GM23338 (cell line): ENCODE data around the gene PALM. TPM values are rescaled to one million over a fixed set of nuclear protein-coding genes. Genes with fewer than 3 reads are reported as not detected.

Source experiments
- ATAC-seq: fragments of 200-7000 bp; cut with Tn5 transposase; 3 replicates; pipeline ENCODE4 v1.9.1; 2020
- DNase-seq: peaks from one replicate; pipeline ENCODE4 v3.0.0-alpha.2; 2015; ENCODE audit warnings: low spot score
- H2AFZ ChIP-seq: fragments of 200-600 bp; sonication (generic); 2 replicates; pipeline ENCODE4 v1.8.0; 2016; ENCODE audit warnings: antibody characterized with exemption, mild to moderate bottlenecking, moderate library complexity
- H3F3A ChIP-seq: fragments of 200-600 bp; sonication (generic); replicated peaks from 2 replicates; pipeline ENCODE4 v1.8.0; 2017; ENCODE audit warnings: antibody characterized with exemption, mixed run types, low read depth
- H3K27ac ChIP-seq: fragments of 200-600 bp; sonication (generic); 2 replicates; pipeline ENCODE4 v1.6.1; 2016; ENCODE audit warnings: low read depth
- H3K27me3 ChIP-seq: fragments of 200-600 bp; sonication (generic); 2 replicates; pipeline ENCODE4 v1.8.0; 2016; ENCODE audit warnings: mild to moderate bottlenecking, mixed run types, moderate library complexity; ENCODE audit not compliant: insufficient read depth
- H3K36me3 ChIP-seq: fragments of 200-600 bp; sonication (generic); 2 replicates; pipeline ENCODE4 v1.8.0; 2016; ENCODE audit warnings: mild to moderate bottlenecking; ENCODE audit not compliant: insufficient read depth
- H3K4me1 ChIP-seq: fragments of 200-600 bp; sonication (generic); 2 replicates; pipeline ENCODE4 v1.8.0; 2016; ENCODE audit warnings: mild to moderate bottlenecking, moderate library complexity; ENCODE audit not compliant: insufficient read depth
- H3K4me2 ChIP-seq: fragments of 200-600 bp; sonication (generic); 2 replicates; pipeline ENCODE4 v1.7.1; 2017; ENCODE audit warnings: mixed run types
- H3K4me3 ChIP-seq: fragments of 200-600 bp; sonication (generic); 2 replicates; pipeline ENCODE4 v1.6.1; 2016; ENCODE audit warnings: mixed run types
- H3K79me2 ChIP-seq: fragments of 200-600 bp; sonication (generic); replicated peaks from 2 replicates; pipeline ENCODE4 v1.8.0; 2017; ENCODE audit warnings: mild to moderate bottlenecking; ENCODE audit not compliant: insufficient read depth
- H3K9me2 ChIP-seq: fragments of 200-600 bp; sonication (generic); 2 replicates; pipeline ENCODE4 v1.8.0; 2017; ENCODE audit not compliant: insufficient read depth
- H4K20me1 ChIP-seq: fragments of 200-600 bp; sonication (generic); replicated peaks from 2 replicates; pipeline ENCODE4 v1.8.0; 2017; ENCODE audit warnings: mild to moderate bottlenecking; ENCODE audit not compliant: insufficient read depth
- H3K27ac Mint-ChIP-seq: 2 replicates; pipeline ENCODE4 v1.8.0; 2020; ENCODE audit warnings: inconsistent platforms, mild to moderate bottlenecking, moderate library complexity, mixed read lengths
- H3K27me3 Mint-ChIP-seq: 3 replicates; pipeline ENCODE4 v1.8.0; 2022; ENCODE audit warnings: low read depth, mild to moderate bottlenecking, moderate library complexity, mixed read lengths, inconsistent platforms; ENCODE audit not compliant: insufficient read depth, poor library complexity
- H3K36me3 Mint-ChIP-seq: 3 replicates; pipeline ENCODE4 v1.8.0; 2021; ENCODE audit warnings: low read depth, mild to moderate bottlenecking, inconsistent platforms, moderate library complexity, mixed read lengths
- H3K4me1 Mint-ChIP-seq: 3 replicates; pipeline ENCODE4 v1.8.0; 2020; ENCODE audit warnings: mild to moderate bottlenecking, inconsistent platforms, mixed read lengths
- H3K4me3 Mint-ChIP-seq: 3 replicates; pipeline ENCODE4 v1.8.0; 2021; ENCODE audit warnings: moderate library complexity, mild to moderate bottlenecking, inconsistent platforms, mixed read lengths
- H3K9me3 Mint-ChIP-seq: 3 replicates; pipeline ENCODE4 v1.8.0; 2020; ENCODE audit warnings: moderate library complexity, mild to moderate bottlenecking, inconsistent platforms, mixed read lengths
- CREB1 ChIP-seq: fragments of 250-450 bp; sonication (Bioruptor Pico); IDR thresholded peaks from 2 replicates; pipeline ENCODE4 v1.5.0; 2020; ENCODE audit warnings: low read depth, mild to moderate bottlenecking, moderate library complexity
- ETS1 ChIP-seq: IDR thresholded peaks from 2 replicates; pipeline ENCODE4 v1.6.1; 2016; ENCODE audit warnings: antibody characterized with exemption
- EZH2 ChIP-seq: fragments of 200-600 bp; sonication (generic); IDR thresholded peaks from one replicate; pipeline ENCODE4 v1.8.0; 2017; ENCODE audit warnings: antibody characterized with exemption, mild to moderate bottlenecking, low read depth; ENCODE audit not compliant: unreplicated experiment
- EZH2phosphoT487 ChIP-seq: fragments of 200-600 bp; sonication (generic); IDR thresholded peaks from one replicate; pipeline ENCODE4 v1.8.1; 2018; ENCODE audit warnings: antibody characterized with exemption; ENCODE audit not compliant: unreplicated experiment
- JUNB ChIP-seq: IDR thresholded peaks from one replicate; pipeline ENCODE4 v1.6.1; 2016; ENCODE audit warnings: antibody characterized with exemption; ENCODE audit not compliant: unreplicated experiment
- NANOG ChIP-seq: IDR thresholded peaks from 2 replicates; pipeline ENCODE4 v1.6.1; 2016; ENCODE audit warnings: antibody characterized with exemption, borderline replicate concordance
- POLR2AphosphoS5 ChIP-seq: IDR thresholded peaks from 2 replicates; pipeline ENCODE4 v1.6.1; 2016; ENCODE audit warnings: antibody characterized with exemption, low read depth
- REST ChIP-seq: IDR thresholded peaks from one replicate; pipeline ENCODE4 v1.6.1; 2018; ENCODE audit warnings: antibody characterized with exemption; ENCODE audit not compliant: unreplicated experiment
- STAT1 ChIP-seq: IDR thresholded peaks from one replicate; pipeline ENCODE4 v1.6.1; 2016; ENCODE audit warnings: antibody characterized with exemption; ENCODE audit not compliant: unreplicated experiment
- ZNF331 ChIP-seq: fragments of 250-450 bp; sonication (Bioruptor Pico); IDR thresholded peaks from 2 replicates; pipeline ENCODE4 v1.5.0; 2020; ENCODE audit warnings: low read depth, mild to moderate bottlenecking, moderate library complexity
- ZNF462 ChIP-seq: fragments of 250-450 bp; sonication (Bioruptor Pico); IDR thresholded peaks from 2 replicates; pipeline ENCODE4 v1.5.0; 2020; ENCODE audit warnings: mild to moderate bottlenecking, moderate library complexity
- polyA plus RNA-seq: library from polyadenylated mRNA; unstranded; fragments of >200 nt; fragmentation: Nextera tagmentation; extraction: Ambion mirVana; gene quantifications from 2 replicates; pipeline ENCODE4 v1.2.1, GENCODE V29; 2016
- total RNA-seq: library from RNA; depleted of rRNA; stranded (reverse); fragments of >200 nt; shearing (Covaris generic); gene quantifications from 2 replicates; pipeline ENCODE4 v1.2.3, GENCODE V29; 2014

The PALM gene
- total and polyA plus RNA-seq, 2 experiments from 2014 or later = 3.8 to 26.1 TPM

- Histone ChIP-seq H3F3A (peaks cover 22% of the 10 kb centered on the region; the same call in 1 of the 2 replicates), H3K4me2 (no peak overlapping the region), H3K9me2 (no peaks in the 10 kb centered on the region), H3K36me3 (no peaks in the 10 kb centered on the region), H3K27ac (no peak overlapping the region), H3K4me1 (peaks cover 27% of the 10 kb centered on the region), H3K79me2 (peaks cover 14% of the 10 kb centered on the region), H4K20me1 (no peaks in the 10 kb centered on the region), H2AFZ (no peak overlapping the region), H3K4me3 (no peak overlapping the region), H3K27me3 (no peaks in the 10 kb centered on the region)
- TF ChIP-seq REST (no peak), POLR2AphosphoS5 (no peak)
- H3K27me3 Mint-ChIP-seq = peaks cover 11% of the 10 kb centered on the region
- no peaks in the 10 kb centered on the region for H3K36me3 Mint-ChIP-seq
- ATAC-seq (no peak), DNase-seq (peak; percentile 49)
- no peaks in the 10 kb centered on the region for H3K9me3 Mint-ChIP-seq
- H3K4me3 Mint-ChIP-seq = no peak overlapping the region
- peaks cover 20% of the 10 kb centered on the region for H3K4me1 Mint-ChIP-seq
- no peak overlapping the region; the same call in 1 of the 2 replicates for H3K27ac Mint-ChIP-seq
Observed at GRCh38 chr19:778910-779653, 70.3 kb downstream of the PALM start.

GRCh38 chr19:780935-781334, 72.2 kb downstream of the PALM start:
- H3K36me3 ChIP-seq = no peaks in the 10 kb centered on the region
- Mint-ChIP-seq H3K27me3 (peaks cover 14% of the 10 kb centered on the region), H3K9me3 (no peaks in the 10 kb centered on the region), H3K4me1 (peaks cover 20% of the 10 kb centered on the region), H3K4me3 (no peak overlapping the region), H3K36me3 (no peaks in the 10 kb centered on the region), H3K27ac (no peak overlapping the region)
- H2AFZ ChIP-seq = no peak overlapping the region
- H3K27me3 ChIP-seq = no peaks in the 10 kb centered on the region
- H3K4me1 ChIP-seq = peaks cover 27% of the 10 kb centered on the region
- DNase-seq (no peak), ATAC-seq (no peak)
- H3K4me3 ChIP-seq = no peak overlapping the region
- H3K27ac ChIP-seq = 0 out of 2 replicates have a peak overlapping the region, but pooled peaks have one; percentile 94
- peaks cover 22% of the 10 kb centered on the region; the same call in 1 of the 2 replicates for H3F3A ChIP-seq
- H4K20me1 ChIP-seq = no peaks in the 10 kb centered on the region
- H3K79me2 ChIP-seq = peaks cover 25% of the 10 kb centered on the region
- H3K9me2 ChIP-seq = no peaks in the 10 kb centered on the region
- peak overlapping the region; percentile 78; the same call in 1 of the 2 replicates for H3K4me2 ChIP-seq
- TF ChIP-seq ZNF331 (CRISPR knock-in tag) = no peak
- no peak for TF ChIP-seq STAT1
- no peak for TF ChIP-seq CREB1
- TF ChIP-seq NANOG = no peak
- TF ChIP-seq ETS1 = no peak
- no peak for TF ChIP-seq EZH2phosphoT487
- TF ChIP-seq JUNB = no peak
- TF ChIP-seq ZNF462 = no peak
- TF ChIP-seq EZH2 = no peak
